Epithelial cell of proximal tubule (primary cell): ENCODE data around the gene EXOC6. TPM values are rescaled to one million over a fixed set of nuclear protein-coding genes. Genes with fewer than 3 reads are reported as not detected.
"Not testable (repeated sequence)": the region's sequence is repeated elsewhere in the genome, so short reads cannot be mapped to it uniquely, and the experiment has no call there.

ENCODE experiments used
- DNase-seq: peaks from one replicate; pipeline ENCODE4 v3.0.0-alpha.2; 2011; ENCODE audit warnings: low read depth
- H3K4me3 ChIP-seq: 2 replicates; pipeline ENCODE4 v1.5.1; 2011; ENCODE audit warnings: low read depth, mild to moderate bottlenecking, low read length
- CTCF ChIP-seq: conservative IDR thresholded peaks from 2 replicates; pipeline ENCODE4 v1.5.1; 2012; ENCODE audit warnings: low read depth, mild to moderate bottlenecking, low read length
- total RNA-seq: library from RNA; depleted of rRNA; stranded (reverse); fragments of >200 nt; gene quantifications from 2 replicates; pipeline ENCODE4 v1.2.3, GENCODE V29; 2015

EXOC6 gene
- total RNA-seq, 1 donor from 2014 or later = 12.1 TPM

GRCh38 chr10:92972886-92973285 lies 124.6 kb downstream of the EXOC6 start:
- no peak for TF ChIP-seq CTCF
- H3K4me3 ChIP-seq = no peak overlapping the region
- DNase-seq = no peak

GRCh38 chr10:92976278-92976677 lies 128.0 kb downstream of the EXOC6 start:
- H3K4me3 ChIP-seq, DNase-seq: not testable (repeated sequence)

DNA sequence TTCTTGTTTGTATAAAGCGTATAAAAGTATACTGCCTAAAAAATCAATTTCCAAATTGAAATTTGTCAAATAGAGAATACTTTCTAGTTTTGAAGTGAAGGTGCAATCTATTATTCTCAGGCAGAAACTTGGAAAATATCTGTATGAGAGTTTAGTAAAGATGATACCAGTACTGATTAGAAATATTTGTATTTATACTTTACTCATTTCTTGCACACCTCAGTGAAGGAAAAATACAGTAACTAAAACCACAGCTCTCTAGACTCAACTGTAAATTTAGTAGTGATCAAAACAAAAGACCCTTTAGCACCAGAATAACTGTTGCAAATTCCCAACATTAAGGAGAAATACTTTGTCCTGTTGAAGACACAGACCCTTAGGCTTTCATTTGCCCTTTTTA lies 140.9 kb downstream of the EXOC6 start:
- DNase-seq = no peak
- TF ChIP-seq CTCF = no peak
- no peak overlapping the region for H3K4me3 ChIP-seq

DNA sequence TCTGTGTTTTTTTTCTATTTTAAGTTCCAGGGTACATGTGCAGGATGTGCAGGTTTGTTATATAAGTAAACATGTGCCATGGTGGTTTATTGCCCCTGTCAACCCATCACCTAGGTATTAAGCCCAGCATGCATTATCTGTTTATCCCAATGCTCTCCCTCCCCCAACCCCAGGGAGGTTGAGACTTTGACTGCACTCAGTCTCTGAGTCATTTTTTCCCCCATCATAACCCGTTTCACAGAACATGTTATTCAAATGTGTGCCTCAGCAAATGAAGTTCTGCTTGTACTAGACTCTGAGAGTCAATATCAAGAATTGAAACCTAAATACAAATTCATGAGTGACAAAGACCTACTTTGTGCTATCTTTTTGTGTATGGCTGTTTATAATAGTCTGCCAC lies 142.3 kb downstream of the EXOC6 start:
- no peak for TF ChIP-seq CTCF
- no peak for DNase-seq
- no peak overlapping the region for H3K4me3 ChIP-seq

GRCh38 chr10:92991513-92991912 lies 143.2 kb downstream of the EXOC6 start:
- TF ChIP-seq CTCF = no peak
- no peak for DNase-seq
- no peak overlapping the region for H3K4me3 ChIP-seq

GRCh38 chr10:92993699-92994272 lies 145.5 kb downstream of the EXOC6 start:
- H3K4me3 ChIP-seq = no peak overlapping the region
- no peak for TF ChIP-seq CTCF
- DNase-seq = no peak

- no peak overlapping the region for H3K4me3 ChIP-seq
- no peak for TF ChIP-seq CTCF
- DNase-seq = no peak
Observed at GRCh38 chr10:92995509-92995908, 147.2 kb downstream of the EXOC6 start.
